A673 (cell line): Measurements from ENCODE around the gene TTYH1. TPM values are rescaled to one million over a fixed set of nuclear protein-coding genes. Genes with fewer than 3 reads are reported as not detected.

Source experiments
- BruUV-seq: library from RNA; stranded (reverse); fragments of 400-500 nt; replicated peaks from 2 replicates; lab custom pipeline; 2021; lab: Mats Ljungman, UMichigan
- CTCF ChIA-PET: fragments of 300-600 bp; sonication (Branson Sonifier 250); formaldehyde crosslinking; loops from one replicate; lab custom pipeline; 2022; ENCODE audit warnings: antibody characterized with exemption; lab: Charles Lee
- POLR2A ChIA-PET: fragments of 300-600 bp; sonication (Branson Sonifier 250); formaldehyde crosslinking; loops from one replicate; lab custom pipeline; 2022; ENCODE audit warnings: antibody characterized with exemption; ENCODE audit not compliant: low non-redundant PET; lab: Charles Lee
- DNase-seq: peaks from one replicate; pipeline ENCODE4 v3.0.0-alpha.2; 2015; ENCODE audit warnings: low spot score
- H3K27ac ChIP-seq: fragments of 200-600 bp; sonication (generic); 2 replicates; pipeline ENCODE4 v1.5.1; 2016; ENCODE audit warnings: mixed run types, low read depth, mild to moderate bottlenecking, mixed read lengths, antibody characterized with exemption, low read length; ENCODE audit not compliant: poor library complexity, severe bottlenecking
- H3K27me3 ChIP-seq: fragments of 200-600 bp; sonication (generic); replicated peaks from 2 replicates; pipeline ENCODE4 v1.6.1; 2017; ENCODE audit warnings: mixed run types, low read depth, mild to moderate bottlenecking, mixed read lengths, antibody characterized with exemption, low read length; ENCODE audit not compliant: insufficient read depth, poor library complexity
- H3K36me3 ChIP-seq: fragments of 200-600 bp; sonication (generic); 2 replicates; pipeline ENCODE4 v1.6.1; 2016; ENCODE audit warnings: mixed run types, mild to moderate bottlenecking, mixed read lengths, antibody characterized with exemption, low read length; ENCODE audit not compliant: insufficient read depth, poor library complexity, severe bottlenecking
- H3K4me1 ChIP-seq: fragments of 200-600 bp; sonication (generic); 2 replicates; pipeline ENCODE4 v1.6.1; 2017; ENCODE audit warnings: mixed run types, mild to moderate bottlenecking, mixed read lengths, antibody characterized with exemption, low read length; ENCODE audit not compliant: insufficient read depth, poor library complexity, severe bottlenecking
- H3K4me3 ChIP-seq: fragments of 200-600 bp; sonication (generic); 2 replicates; pipeline ENCODE4 v1.5.1; 2016; ENCODE audit warnings: low read depth, mixed run types, mild to moderate bottlenecking, mixed read lengths, low read length; ENCODE audit not compliant: poor library complexity, severe bottlenecking
- H3K9me3 ChIP-seq: fragments of 200-600 bp; sonication (generic); 2 replicates; pipeline ENCODE4 v1.6.1; 2016; ENCODE audit warnings: mixed run types, low read depth, mild to moderate bottlenecking, mixed read lengths, antibody characterized with exemption, low read length; ENCODE audit not compliant: poor library complexity, severe bottlenecking
- EZH2 ChIP-seq: fragments of 200-600 bp; sonication (generic); IDR thresholded peaks from 2 replicates; pipeline ENCODE4 v1.6.1; 2017; ENCODE audit warnings: borderline replicate concordance, low read depth, mild to moderate bottlenecking, mixed read lengths, antibody characterized with exemption, low read length; ENCODE audit not compliant: poor library complexity, severe bottlenecking
- intact Hi-C: fragments of 100-400 bp; cut with micrococcal nuclease; formaldehyde crosslinking; loops from one replicate; pipeline ENCODE4 v1.10.0; 2022; ENCODE audit not compliant: unreplicated experiment
- total RNA-seq: library from RNA; stranded (reverse); gene quantifications from 2 replicates; pipeline ENCODE4 v1.2.3, GENCODE V29; 2021
- TF ChIP-seq, protein P1 (sequence below): fragments of 300-800, 200-600 bp; sonication (generic); conservative IDR thresholded peaks from 2 replicates; pipeline ENCODE4 v1.5.1; 2017; ENCODE audit warnings: low read depth, mild to moderate bottlenecking, antibody characterized with exemption, low read length, moderate library complexity, mixed read lengths

TTYH1 gene
- total RNA-seq, 1 experiment from 2014 or later: 3.0 TPM

DNA sequence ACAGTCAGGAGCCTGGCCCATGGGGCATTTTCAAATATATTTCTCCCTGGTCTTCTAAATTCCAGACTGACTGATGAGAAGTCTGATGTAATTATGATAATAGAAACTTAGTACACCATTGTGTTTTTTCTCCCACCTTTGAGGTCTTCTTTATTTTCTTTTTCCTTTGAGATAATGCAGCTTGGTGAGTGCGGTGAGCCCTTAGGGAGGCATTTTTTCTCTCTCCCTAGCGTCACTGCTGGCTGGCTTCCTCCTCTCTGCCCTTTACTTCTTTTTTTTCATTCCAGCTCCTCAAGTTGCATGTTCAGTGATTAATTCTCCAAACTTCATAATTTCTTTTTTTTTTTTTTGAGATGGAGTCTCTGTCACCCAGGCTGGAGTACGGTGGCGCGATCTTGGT lies 70.6 kb downstream of the TTYH1 start:
- H3K36me3 ChIP-seq: no peaks in the 10 kb centered on the region
- TF ChIP-seq, protein P1, sequence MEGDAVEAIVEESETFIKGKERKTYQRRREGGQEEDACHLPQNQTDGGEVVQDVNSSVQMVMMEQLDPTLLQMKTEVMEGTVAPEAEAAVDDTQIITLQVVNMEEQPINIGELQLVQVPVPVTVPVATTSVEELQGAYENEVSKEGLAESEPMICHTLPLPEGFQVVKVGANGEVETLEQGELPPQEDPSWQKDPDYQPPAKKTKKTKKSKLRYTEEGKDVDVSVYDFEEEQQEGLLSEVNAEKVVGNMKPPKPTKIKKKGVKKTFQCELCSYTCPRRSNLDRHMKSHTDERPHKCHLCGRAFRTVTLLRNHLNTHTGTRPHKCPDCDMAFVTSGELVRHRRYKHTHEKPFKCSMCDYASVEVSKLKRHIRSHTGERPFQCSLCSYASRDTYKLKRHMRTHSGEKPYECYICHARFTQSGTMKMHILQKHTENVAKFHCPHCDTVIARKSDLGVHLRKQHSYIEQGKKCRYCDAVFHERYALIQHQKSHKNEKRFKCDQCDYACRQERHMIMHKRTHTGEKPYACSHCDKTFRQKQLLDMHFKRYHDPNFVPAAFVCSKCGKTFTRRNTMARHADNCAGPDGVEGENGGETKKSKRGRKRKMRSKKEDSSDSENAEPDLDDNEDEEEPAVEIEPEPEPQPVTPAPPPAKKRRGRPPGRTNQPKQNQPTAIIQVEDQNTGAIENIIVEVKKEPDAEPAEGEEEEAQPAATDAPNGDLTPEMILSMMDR: no peak
- TF ChIP-seq EZH2: no peak
- DNase-seq: no peak
- intact Hi-C loops: no loop called here
- no peaks in the 10 kb centered on the region for H3K4me1 ChIP-seq
- POLR2A ChIA-PET: no interaction called here
- H3K27ac ChIP-seq: no peak overlapping the region
- H3K4me3 ChIP-seq: no peak overlapping the region
- peaks cover 28% of the 10 kb centered on the region for H3K27me3 ChIP-seq
- no TSS peak for BruUV-seq
- CTCF ChIA-PET: no interaction called here
- H3K9me3 ChIP-seq: no peaks in the 10 kb centered on the region

Other genes with a start within 250 kb of the TTYH1 start
- 0.58 and 0.96 TPM in 2 replicates for gene TMC4, start 242.3 kb upstream of the TTYH1 start, total RNA-seq
- gene MBOAT7, start 225.9 kb upstream of the TTYH1 start, total RNA-seq: 107 and 109 TPM in 2 replicates
- 56.9 and 64.7 TPM in 2 replicates for gene TSEN34, start 224.2 kb upstream of the TTYH1 start, total RNA-seq
- 944 and 951 TPM in 2 replicates for gene RPS9, start 214.6 kb upstream of the TTYH1 start, total RNA-seq
- not detected in 2 replicates for gene LILRB3, start 192.5 kb upstream of the TTYH1 start, total RNA-seq
- not detected in 2 replicates for gene LILRA6, start 172.7 kb upstream of the TTYH1 start, total RNA-seq
- not detected in 2 replicates for gene LILRB5, start 158.2 kb upstream of the TTYH1 start, total RNA-seq
- gene LILRB2, start 134.4 kb upstream of the TTYH1 start, total RNA-seq: not detected in 2 replicates
- gene LILRA5, start 102.3 kb upstream of the TTYH1 start, total RNA-seq: not detected in 2 replicates
- gene LILRA4, start 76.3 kb upstream of the TTYH1 start, total RNA-seq: not detected in 2 replicates
- not detected in 2 replicates for gene LAIR1, start 50.5 kb upstream of the TTYH1 start, total RNA-seq
- 129 and 149 TPM in 2 replicates for gene LENG8, start 33.7 kb downstream of the TTYH1 start, total RNA-seq
- 4.2 and 4.3 TPM in 2 replicates for gene LENG9, start 48.3 kb downstream of the TTYH1 start, total RNA-seq
- 111 and 119 TPM in 2 replicates for gene CDC42EP5, start 57.8 kb downstream of the TTYH1 start, total RNA-seq
- not detected in 2 replicates for gene LAIR2, start 87.4 kb downstream of the TTYH1 start, total RNA-seq
- gene LILRA2, start 158.3 kb downstream of the TTYH1 start, total RNA-seq: not detected in 2 replicates
- gene LILRA1, start 178.2 kb downstream of the TTYH1 start, total RNA-seq: not detected in 2 replicates
- not detected in 2 replicates for gene LILRB1, start 215.0 kb downstream of the TTYH1 start, total RNA-seq
- not detected in 2 replicates for gene LILRB4, start 247.5 kb downstream of the TTYH1 start, total RNA-seq